ENCODE measurements around the gene TIAM1. TPM values are rescaled to one million over a fixed set of nuclear protein-coding genes. Genes with fewer than 3 reads are reported as not detected.

The TIAM1 gene
- total and polyA plus RNA-seq, 2 of the 8 experiments (the other 6 are each of a cell fraction or from before 2014, with no cell fraction given) = 10.1 to 30.7 TPM

- TF ChIP-seq CTBP2 (IDR thresholded peaks at IDR 0.05; ENCODE audit: borderline replicate concordance, insufficient read depth, insufficient read length, low read length) (no peak), KDM4A (IDR thresholded peaks at IDR 0.05; ENCODE audit: low read depth, low read length, severe bottlenecking) (no peak), CHD2 (IDR thresholded peaks at IDR 0.05; ENCODE audit: low read length) (no peak), KDM5A (IDR thresholded peaks at IDR 0.05; ENCODE audit: low read length) (no peak)
These were observed 57.4 kb downstream of the TIAM1 start (continued) for GRCh38 chr21:31286621-31287020.
